ENCODE measurements around the gene C2CD5. TPM values are rescaled to one million over a fixed set of nuclear protein-coding genes. Genes with fewer than 3 reads are reported as not detected.

C2CD5 gene
- polyA plus RNA-seq, 1 of the 3 experiments (the other 2 are of a cell fraction) = 9.2 TPM

DNA sequence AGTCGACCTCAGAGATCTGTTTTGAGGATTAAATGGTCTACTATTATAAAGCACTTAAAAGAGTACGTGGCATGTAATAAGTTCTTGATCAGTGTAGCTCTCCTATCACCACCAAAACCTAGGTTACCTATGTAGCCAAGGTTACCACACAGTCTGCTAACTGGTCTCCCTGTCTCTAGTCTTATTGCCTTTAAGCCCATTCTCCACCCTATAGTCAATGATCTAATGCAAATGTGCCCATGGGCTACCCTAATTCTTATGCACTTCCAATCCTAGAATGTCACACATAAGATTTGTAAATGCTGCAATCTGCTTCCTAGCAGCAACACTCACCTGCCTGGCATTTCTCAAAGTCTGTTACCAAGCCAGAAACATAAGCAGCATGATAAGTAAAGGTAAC, 44.9 kb downstream of the C2CD5 start:
- Histone ChIP-seq H3K36me3 (replicated peaks in 1 of 2; ENCODE audit: control insufficient read depth in 1 of 2, insufficient read depth in 2 of 2, low read length in 1 of 2) (peaks cover 13 to 15% of the 10 kb centered on the region in 2 experiments), H3K79me2 (ENCODE audit: insufficient read depth) (no peaks in the 10 kb centered on the region), H4K20me1 (ENCODE audit: insufficient read depth) (no peaks in the 10 kb centered on the region), H3K27me3 (ENCODE audit: insufficient read depth) (no peaks in the 10 kb centered on the region), H3K9me2 (no peaks in the 10 kb centered on the region), H3K9ac (no peak overlapping the region), H3K9me3 (no peaks in the 10 kb centered on the region), H2AFZ (ENCODE audit: low read depth) (no peak overlapping the region), H3K4me2 (no peak overlapping the region), H3K4me3 (ENCODE audit: low read depth in 2 of 2, low read length in 1 of 2) (no peak overlapping the region), H3F3A (replicated peaks; ENCODE audit: insufficient read depth) (no peaks in the 10 kb centered on the region), H3K27ac (ENCODE audit: low read depth in 2 of 2, low read length in 1 of 2) (no peak overlapping the region), H3K4me1 (ENCODE audit: control insufficient read depth in 1 of 2, insufficient read depth in 2 of 2, low read depth in 1 of 2, low read length in 1 of 2) (no peaks in the 10 kb centered on the region)
- TF ChIP-seq, protein P1, sequence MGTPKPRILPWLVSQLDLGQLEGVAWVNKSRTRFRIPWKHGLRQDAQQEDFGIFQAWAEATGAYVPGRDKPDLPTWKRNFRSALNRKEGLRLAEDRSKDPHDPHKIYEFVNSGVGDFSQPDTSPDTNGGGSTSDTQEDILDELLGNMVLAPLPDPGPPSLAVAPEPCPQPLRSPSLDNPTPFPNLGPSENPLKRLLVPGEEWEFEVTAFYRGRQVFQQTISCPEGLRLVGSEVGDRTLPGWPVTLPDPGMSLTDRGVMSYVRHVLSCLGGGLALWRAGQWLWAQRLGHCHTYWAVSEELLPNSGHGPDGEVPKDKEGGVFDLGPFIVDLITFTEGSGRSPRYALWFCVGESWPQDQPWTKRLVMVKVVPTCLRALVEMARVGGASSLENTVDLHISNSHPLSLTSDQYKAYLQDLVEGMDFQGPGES (IDR thresholded peaks at IDR 0.05; ENCODE audit: low read depth, low read length) = no peak
- TF ChIP-seq EP300 (IDR thresholded peaks at IDR 0.05; ENCODE audit: borderline replicate concordance in 1 of 2, low read depth in 1 of 2, low read length in 1 of 2) (no peak), MXI1 (IDR thresholded peaks at IDR 0.05; ENCODE audit: low read depth, low read length) (no peak)
- 85% methylated on average over 2 of the region's 2 CpGs for WGBS (ENCODE audit: low lambda C conversion rate)
- ChIA-PET CTCF (no interaction called here), POLR2A (no interaction called here)
- DNase-seq = no peak

- Histone ChIP-seq H3K36me3 (replicated peaks in 1 of 2; ENCODE audit: control insufficient read depth in 1 of 2, insufficient read depth in 2 of 2, low read length in 1 of 2) (peaks cover 24 to 40% of the 10 kb centered on the region in 2 experiments), H2AFZ (ENCODE audit: low read depth) (no peak overlapping the region), H3K27ac (ENCODE audit: low read depth in 2 of 2, low read length in 1 of 2) (no peak overlapping the region), H3K9me3 (no peaks in the 10 kb centered on the region), H4K20me1 (ENCODE audit: insufficient read depth) (no peaks in the 10 kb centered on the region), H3K9me2 (no peaks in the 10 kb centered on the region), H3K4me3 (ENCODE audit: low read depth in 2 of 2, low read length in 1 of 2) (no peak overlapping the region), H3K4me2 (no peak overlapping the region), H3K27me3 (ENCODE audit: insufficient read depth) (no peaks in the 10 kb centered on the region), H3F3A (replicated peaks; ENCODE audit: insufficient read depth) (no peaks in the 10 kb centered on the region), H3K4me1 (ENCODE audit: control insufficient read depth in 1 of 2, insufficient read depth in 2 of 2, low read depth in 1 of 2, low read length in 1 of 2) (no peaks in the 10 kb centered on the region), H3K79me2 (ENCODE audit: insufficient read depth) (no peaks in the 10 kb centered on the region), H3K9ac (no peak overlapping the region)
- no peak for TF ChIP-seq SMC3 (IDR thresholded peaks at IDR 0.05; ENCODE audit: low read depth, low read length)
- no peak for TF ChIP-seq TCF12 (IDR thresholded peaks at IDR 0.05)
- no peak for TF ChIP-seq PBX3 (IDR thresholded peaks at IDR 0.05)
- no peak for TF ChIP-seq NRF1 (IDR thresholded peaks at IDR 0.05; ENCODE audit: low read depth, low read length)
- TF ChIP-seq, protein P2, sequence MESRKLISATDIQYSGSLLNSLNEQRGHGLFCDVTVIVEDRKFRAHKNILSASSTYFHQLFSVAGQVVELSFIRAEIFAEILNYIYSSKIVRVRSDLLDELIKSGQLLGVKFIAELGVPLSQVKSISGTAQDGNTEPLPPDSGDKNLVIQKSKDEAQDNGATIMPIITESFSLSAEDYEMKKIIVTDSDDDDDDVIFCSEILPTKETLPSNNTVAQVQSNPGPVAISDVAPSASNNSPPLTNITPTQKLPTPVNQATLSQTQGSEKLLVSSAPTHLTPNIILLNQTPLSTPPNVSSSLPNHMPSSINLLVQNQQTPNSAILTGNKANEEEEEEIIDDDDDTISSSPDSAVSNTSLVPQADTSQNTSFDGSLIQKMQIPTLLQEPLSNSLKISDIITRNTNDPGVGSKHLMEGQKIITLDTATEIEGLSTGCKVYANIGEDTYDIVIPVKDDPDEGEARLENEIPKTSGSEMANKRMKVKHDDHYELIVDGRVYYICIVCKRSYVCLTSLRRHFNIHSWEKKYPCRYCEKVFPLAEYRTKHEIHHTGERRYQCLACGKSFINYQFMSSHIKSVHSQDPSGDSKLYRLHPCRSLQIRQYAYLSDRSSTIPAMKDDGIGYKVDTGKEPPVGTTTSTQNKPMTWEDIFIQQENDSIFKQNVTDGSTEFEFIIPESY (IDR thresholded peaks at IDR 0.05; ENCODE audit: borderline replicate concordance, low read depth) = no peak
- ChIA-PET CTCF (interaction anchor here (1.2 kb wide), 1 partner anchor 51 kb away, joined by 3 read pairs; no protein-coding TSS in a partner anchor), POLR2A (no interaction called here)
- DNase-seq = no peak
- 91% methylated on average over 1 of the region's 1 CpG for WGBS (ENCODE audit: low lambda C conversion rate)
Measured at GRCh38 chr12:22494319-22494718, 50.0 kb downstream of the C2CD5 start.

All from SK-N-SH (cell line).